KOPT-K1 (cell line): ENCODE data around the gene AGRN.

ENCODE experiments used
- H3K27ac ChIP-seq: fragments of 200-600 bp; sonication (generic); 2 replicates; pipeline ENCODE4 v1.5.1; 2016; ENCODE audit warnings: antibody characterized with exemption, mild to moderate bottlenecking, low read depth, low read length; ENCODE audit not compliant: poor library complexity, severe bottlenecking
- H3K36me3 ChIP-seq: fragments of 200-600 bp; sonication (generic); 2 replicates; pipeline ENCODE4 v1.5.1; 2017; ENCODE audit warnings: antibody characterized with exemption, mild to moderate bottlenecking, low read length, moderate library complexity; ENCODE audit not compliant: insufficient read depth
- H3K9me3 ChIP-seq: fragments of 200-600 bp; sonication (generic); 2 replicates; pipeline ENCODE4 v1.5.1; 2017; ENCODE audit warnings: antibody characterized with exemption, low read length, mild to moderate bottlenecking; ENCODE audit not compliant: insufficient read depth, poor library complexity, severe bottlenecking

The AGRN gene

GRCh38 chr1:1043411-1043810 lies 23.5 kb downstream of the AGRN start:
- Histone ChIP-seq H3K27ac (no peak overlapping the region), H3K9me3 (no peaks in the 10 kb centered on the region), H3K36me3 (no peaks in the 10 kb centered on the region)

GRCh38 chr1:1043921-1044320 lies 24.0 kb downstream of the AGRN start:
- Histone ChIP-seq H3K27ac (no peak overlapping the region), H3K9me3 (no peaks in the 10 kb centered on the region), H3K36me3 (no peaks in the 10 kb centered on the region)

GRCh38 chr1:1044455-1045078 lies 24.6 kb downstream of the AGRN start:
- Histone ChIP-seq H3K27ac (no peak overlapping the region), H3K9me3 (no peaks in the 10 kb centered on the region), H3K36me3 (no peaks in the 10 kb centered on the region)

GRCh38 chr1:1045129-1045528 lies 25.2 kb downstream of the AGRN start:
- no peaks in the 10 kb centered on the region for H3K36me3 ChIP-seq
- no peak overlapping the region for H3K27ac ChIP-seq
- no peaks in the 10 kb centered on the region for H3K9me3 ChIP-seq

DNA sequence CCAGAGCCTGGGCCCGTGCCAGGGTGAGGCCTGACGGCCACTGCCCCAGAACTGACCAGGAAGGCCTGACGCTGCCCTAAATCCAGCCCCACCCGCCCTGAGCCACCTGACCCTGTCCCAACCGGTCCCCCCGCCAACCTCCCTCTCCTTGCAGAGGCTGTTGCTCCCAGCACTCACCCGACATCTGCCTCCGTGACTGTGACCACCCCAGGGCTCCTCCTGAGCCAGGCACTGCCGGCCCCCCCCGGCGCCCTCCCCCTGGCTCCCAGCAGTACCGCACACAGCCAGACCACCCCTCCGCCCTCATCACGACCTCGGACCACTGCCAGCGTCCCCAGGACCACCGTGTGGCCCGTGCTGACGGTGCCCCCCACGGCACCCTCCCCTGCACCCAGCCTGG lies 26.3 kb downstream of the AGRN start:
- Histone ChIP-seq H3K36me3 (no peaks in the 10 kb centered on the region), H3K9me3 (no peaks in the 10 kb centered on the region), H3K27ac (no peak overlapping the region)

- H3K36me3 ChIP-seq, result no peaks in the 10 kb centered on the region
- no peaks in the 10 kb centered on the region for H3K9me3 ChIP-seq
- H3K27ac ChIP-seq, result no peak overlapping the region
These were observed 26.8 kb downstream of the AGRN start for GRCh38 chr1:1046767-1047166.

- Histone ChIP-seq H3K36me3 (no peaks in the 10 kb centered on the region), H3K9me3 (no peaks in the 10 kb centered on the region), H3K27ac (no peak overlapping the region)
These were observed 27.5 kb downstream of the AGRN start for GRCh38 chr1:1047407-1047806.

DNA sequence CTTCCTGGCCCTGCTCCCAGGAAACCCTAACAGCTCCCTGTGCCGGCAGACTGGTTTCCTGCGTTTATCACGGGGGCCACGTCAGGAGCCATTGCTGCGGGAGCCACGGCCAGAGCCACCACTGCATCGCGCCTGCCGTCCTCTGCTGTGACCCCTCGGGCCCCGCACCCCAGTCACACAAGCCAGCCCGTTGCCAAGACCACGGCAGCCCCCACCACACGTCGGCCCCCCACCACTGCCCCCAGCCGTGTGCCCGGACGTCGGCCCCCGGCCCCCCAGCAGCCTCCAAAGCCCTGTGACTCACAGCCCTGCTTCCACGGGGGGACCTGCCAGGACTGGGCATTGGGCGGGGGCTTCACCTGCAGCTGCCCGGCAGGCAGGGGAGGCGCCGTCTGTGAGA lies 28.0 kb downstream of the AGRN start:
- no peaks in the 10 kb centered on the region for H3K9me3 ChIP-seq
- no peaks in the 10 kb centered on the region for H3K36me3 ChIP-seq
- no peak overlapping the region for H3K27ac ChIP-seq

DNA sequence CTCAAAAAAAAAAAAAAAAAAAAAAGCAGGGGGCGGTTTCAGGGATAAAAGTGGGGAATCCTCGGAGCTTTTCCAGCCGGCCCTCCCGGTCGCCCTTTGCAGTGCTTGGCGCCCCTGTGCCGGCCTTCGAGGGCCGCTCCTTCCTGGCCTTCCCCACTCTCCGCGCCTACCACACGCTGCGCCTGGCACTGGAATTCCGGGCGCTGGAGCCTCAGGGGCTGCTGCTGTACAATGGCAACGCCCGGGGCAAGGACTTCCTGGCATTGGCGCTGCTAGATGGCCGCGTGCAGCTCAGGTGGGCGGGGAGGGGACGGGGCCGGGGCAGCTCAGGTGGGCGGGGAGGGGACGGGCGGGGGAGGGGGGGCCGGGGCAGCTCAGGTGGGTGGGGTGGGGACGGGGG lies 28.8 kb downstream of the AGRN start:
- Histone ChIP-seq H3K36me3 (no peaks in the 10 kb centered on the region), H3K9me3 (no peaks in the 10 kb centered on the region), H3K27ac (no peak overlapping the region)

GRCh38 chr1:1049318-1050165 lies 29.6 kb downstream of the AGRN start:
- no peaks in the 10 kb centered on the region for H3K9me3 ChIP-seq
- H3K27ac ChIP-seq, result no peak overlapping the region
- H3K36me3 ChIP-seq, result no peaks in the 10 kb centered on the region

DNA sequence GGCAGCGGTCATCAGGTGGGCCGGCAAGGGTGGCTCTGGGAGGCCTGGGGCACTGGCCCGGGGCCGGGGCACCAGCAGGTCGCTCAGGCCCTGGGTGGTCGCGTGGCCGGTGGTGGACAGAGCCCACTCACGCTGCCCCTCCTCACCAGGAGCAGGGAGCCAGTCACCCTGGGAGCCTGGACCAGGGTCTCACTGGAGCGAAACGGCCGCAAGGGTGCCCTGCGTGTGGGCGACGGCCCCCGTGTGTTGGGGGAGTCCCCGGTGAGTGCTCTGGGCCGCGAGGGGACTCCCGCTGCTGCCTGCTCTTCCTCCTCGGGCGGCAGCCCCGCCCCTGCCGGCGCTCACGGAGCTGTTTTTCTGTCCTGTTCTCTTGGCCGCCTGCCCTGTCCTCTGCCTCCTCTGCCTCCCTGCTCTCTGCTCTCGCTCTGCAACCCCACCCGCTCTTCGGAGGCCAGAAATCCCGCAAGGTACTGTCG lies 30.7 kb downstream of the AGRN start:
- Histone ChIP-seq H3K36me3 (no peaks in the 10 kb centered on the region), H3K9me3 (no peaks in the 10 kb centered on the region), H3K27ac (no peak overlapping the region)

GRCh38 chr1:1051127-1051810 lies 31.3 kb downstream of the AGRN start:
- Histone ChIP-seq H3K36me3 (no peaks in the 10 kb centered on the region), H3K9me3 (no peaks in the 10 kb centered on the region), H3K27ac (no peak overlapping the region)

DNA sequence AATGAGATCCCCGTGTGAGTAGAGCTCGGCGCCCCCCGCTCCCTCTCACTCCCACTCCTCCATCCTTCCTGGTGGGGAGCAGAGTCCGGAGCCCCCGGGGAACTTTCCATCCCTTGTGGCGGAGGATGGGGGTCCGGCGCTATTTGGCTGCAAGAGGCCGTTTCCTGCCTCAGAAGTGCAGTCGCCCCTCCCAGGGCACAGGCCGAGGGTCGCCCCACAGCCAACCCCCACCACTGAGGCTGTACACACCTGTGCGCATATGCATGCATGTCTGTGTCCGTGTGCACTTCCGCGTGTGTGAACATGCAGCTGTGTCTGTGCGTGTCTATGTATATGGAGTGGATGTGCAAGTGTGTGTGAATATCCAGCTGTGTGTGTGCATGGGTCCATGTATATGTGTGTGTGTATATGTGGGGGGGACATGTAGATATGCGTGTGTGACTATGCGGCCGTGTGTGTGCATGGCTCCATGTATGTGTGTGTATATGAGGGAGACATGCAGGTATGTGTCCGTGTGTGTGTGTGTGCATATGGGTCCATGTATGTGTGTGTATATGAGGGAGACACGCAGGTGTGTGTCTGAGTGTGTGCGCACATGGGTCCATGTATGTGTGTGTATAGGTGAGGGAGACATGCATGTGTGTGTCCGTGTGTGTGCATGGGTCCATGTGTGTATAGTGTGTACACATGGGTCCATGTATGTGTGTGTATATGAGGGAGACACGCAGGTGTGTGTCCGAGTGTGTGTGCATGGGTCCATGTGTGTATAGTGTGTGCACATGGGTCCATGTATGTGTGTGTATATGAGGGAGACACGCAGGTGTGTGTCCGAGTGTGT lies 32.3 kb downstream of the AGRN start:
- Histone ChIP-seq H3K9me3 (no peaks in the 10 kb centered on the region), H3K27ac (no peak overlapping the region), H3K36me3 (no peaks in the 10 kb centered on the region)

DNA sequence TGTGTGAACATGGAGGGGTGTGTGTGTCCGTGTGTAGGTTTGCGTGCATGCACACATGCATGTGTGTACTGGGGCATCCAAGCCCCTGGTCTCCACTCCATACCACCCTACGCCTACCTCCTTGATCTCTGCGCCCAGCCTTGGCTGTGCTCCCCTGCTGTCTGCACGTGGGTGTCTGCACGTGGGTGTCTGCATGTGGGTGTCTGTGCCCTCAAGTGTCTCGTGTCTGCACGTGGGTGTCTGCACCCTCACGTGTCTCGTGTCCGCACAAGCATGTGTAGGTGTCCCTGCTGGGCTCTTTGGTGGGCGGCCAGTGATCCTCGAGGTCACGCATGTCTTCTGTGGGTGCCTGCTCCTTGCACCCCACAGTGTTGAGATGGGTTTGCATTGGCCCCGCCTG lies 33.1 kb downstream of the AGRN start:
- Histone ChIP-seq H3K27ac (no peak overlapping the region), H3K36me3 (no peaks in the 10 kb centered on the region), H3K9me3 (no peaks in the 10 kb centered on the region)

- H3K36me3 ChIP-seq, result no peaks in the 10 kb centered on the region
These were observed 33.8 kb downstream of the AGRN start for GRCh38 chr1:1053682-1054081.

More at GRCh38 chr1:1053682-1054081, 33.8 kb downstream of the AGRN start:
- no peaks in the 10 kb centered on the region for H3K9me3 ChIP-seq
- no peak overlapping the region for H3K27ac ChIP-seq
